HG03103 (cell line): ENCODE results near the gene ZNF266.

Experiments
- ATAC-seq: cut with Tn5 transposase; IDR thresholded peaks from one replicate; pipeline ENCODE4 v1.9.1; 2021; ENCODE audit warnings: low read depth; ENCODE audit not compliant: unreplicated experiment

Gene ZNF266

GRCh38 chr19:9435279-9436268, at the start of gene ZNF266:
ZNF266 (minus strand) TSS chr19:9435573; CDS start chr19:9420089, 15,484 bp downstream.
- ATAC-seq: peak; percentile 91

- no peak for ATAC-seq
Measured at GRCh38 chr19:9485140-9485539, 49.8 kb upstream of the ZNF266 start.

- no peak for ATAC-seq
Measured at GRCh38 chr19:9474975-9475374, 39.6 kb upstream of the ZNF266 start.

GRCh38 chr19:9467161-9467560, 31.8 kb upstream of the ZNF266 start:
- ATAC-seq: no peak

GRCh38 chr19:9461938-9462337, 26.6 kb upstream of the ZNF266 start:
- ATAC-seq: no peak

GRCh38 chr19:9456018-9456689, 20.8 kb upstream of the ZNF266 start:
- ATAC-seq: no peak

GRCh38 chr19:9453953-9454352, 18.6 kb upstream of the ZNF266 start:
- ATAC-seq: no peak

- no peak for ATAC-seq
Measured at GRCh38 chr19:9445037-9445436, 9.7 kb upstream of the ZNF266 start.

- no peak for ATAC-seq
Measured at GRCh38 chr19:9436358-9436757, 985 bp upstream of the ZNF266 start.

GRCh38 chr19:9431475-9431874, 3.9 kb downstream of the ZNF266 start:
- no peak for ATAC-seq

GRCh38 chr19:9430444-9430843, 4.9 kb downstream of the ZNF266 start:
- ATAC-seq: no peak

GRCh38 chr19:9427941-9428340, 7.4 kb downstream of the ZNF266 start:
- ATAC-seq: no peak

GRCh38 chr19:9413240-9413954, 22.0 kb downstream of the ZNF266 start:
- no peak for ATAC-seq

GRCh38 chr19:9407827-9408226, 27.5 kb downstream of the ZNF266 start:
- ATAC-seq: no peak

GRCh38 chr19:9406798-9407352, 28.5 kb downstream of the ZNF266 start:
- no peak for ATAC-seq

GRCh38 chr19:9381361-9381785, 54.0 kb downstream of the ZNF266 start:
- no peak for ATAC-seq

- ATAC-seq: no peak
Measured at GRCh38 chr19:9370738-9371619, 64.4 kb downstream of the ZNF266 start.

- ATAC-seq: no peak
Measured at GRCh38 chr19:9362905-9363304, 72.5 kb downstream of the ZNF266 start, which contains the start of gene ZNF177. ZNF177 (plus strand) TSS chr19:9363013; CDS start chr19:9378312, 15,299 bp downstream.
